GM12864 (cell line): ENCODE data around the gene PLOD1.

Source experiments
- DNase-seq: peaks from one replicate; pipeline ENCODE4 v3.0.0-alpha.2; 2011; ENCODE audit warnings: low read depth
- H3K4me3 ChIP-seq: 2 replicates; pipeline ENCODE4 v1.5.1; 2011; ENCODE audit warnings: mild to moderate bottlenecking, low read depth, low read length, control low read depth
- CTCF ChIP-seq: IDR thresholded peaks from 2 replicates; pipeline ENCODE4 v1.5.1; 2011; ENCODE audit warnings: low read depth, mild to moderate bottlenecking, moderate library complexity, low read length, control low read depth, inconsistent platforms; ENCODE audit errors: missing control alignments

The PLOD1 gene

GRCh38 chr1:11934302-11935056 is at the start of gene PLOD1:
Gene PLOD1, plus strand, starts transcription at chr1:11934717. Its CDS starts 63 bp downstream, at chr1:11934780.
- no peak for TF ChIP-seq CTCF
- peak; percentile 63 for DNase-seq
- H3K4me3 ChIP-seq, result peak within 1 kb of the TSS; percentile 94

- TF ChIP-seq CTCF, result no peak
- no peak overlapping the region for H3K4me3 ChIP-seq
- no peak for DNase-seq
These were observed 48.6 kb upstream of the PLOD1 start for GRCh38 chr1:11885916-11886315.

GRCh38 chr1:11886986-11887665 is 47.4 kb upstream of the PLOD1 start:
- no peak for DNase-seq
- H3K4me3 ChIP-seq, result no peak overlapping the region
- no peak for TF ChIP-seq CTCF

- DNase-seq, result no peak
- no peak overlapping the region for H3K4me3 ChIP-seq
- no peak for TF ChIP-seq CTCF
These were observed 46.9 kb upstream of the PLOD1 start for GRCh38 chr1:11887666-11888007.

GRCh38 chr1:11888206-11888876 is 46.2 kb upstream of the PLOD1 start:
- no peak overlapping the region for H3K4me3 ChIP-seq
- DNase-seq, result no peak
- TF ChIP-seq CTCF, result no peak

GRCh38 chr1:11888877-11889208 is 45.7 kb upstream of the PLOD1 start:
- no peak for TF ChIP-seq CTCF
- no peak for DNase-seq
- H3K4me3 ChIP-seq, result no peak overlapping the region
